Activated naive CD8-positive, alpha-beta T cell treated with anti-CD3 and anti-CD28 coated beads for 36 hours (primary cell): Measurements from ENCODE around the gene ACSL4. TPM values are rescaled to one million over a fixed set of nuclear protein-coding genes. Genes with fewer than 3 reads are reported as not detected.
"Not testable (repeated sequence)": the region's sequence is repeated elsewhere in the genome, so short reads cannot be mapped to it uniquely, and the experiment has no call there.

Experiments used
- DNase-seq: peaks from one replicate; pipeline ENCODE4 v3.0.0; 2021
- H3K27ac Mint-ChIP-seq: one replicate; pipeline ENCODE4 v1.8.0; 2022; ENCODE audit warnings: mild to moderate bottlenecking, moderate library complexity, mixed read lengths
- H3K27me3 Mint-ChIP-seq: one replicate; pipeline ENCODE4 v1.8.0; 2022; ENCODE audit warnings: mild to moderate bottlenecking, mixed read lengths
- H3K36me3 Mint-ChIP-seq: one replicate; pipeline ENCODE4 v1.8.0; 2021; ENCODE audit warnings: mild to moderate bottlenecking, mixed read lengths
- H3K4me1 Mint-ChIP-seq: one replicate; pipeline ENCODE4 v1.8.0; 2021; ENCODE audit warnings: mixed read lengths
- H3K4me3 Mint-ChIP-seq: one replicate; pipeline ENCODE4 v1.8.0; 2022; ENCODE audit warnings: mild to moderate bottlenecking, moderate library complexity, mixed read lengths
- H3K9me3 Mint-ChIP-seq: one replicate; pipeline ENCODE4 v1.8.0; 2022; ENCODE audit warnings: mixed read lengths
- total RNA-seq, 2 experiments: library from RNA; stranded (reverse); gene quantifications; one replicate each; pipeline ENCODE4 v1.2.3, GENCODE V29; 2021

ACSL4 gene
- total RNA-seq, 2 experiments from 2014 or later: 63.2 to 68.1 TPM

DNA sequence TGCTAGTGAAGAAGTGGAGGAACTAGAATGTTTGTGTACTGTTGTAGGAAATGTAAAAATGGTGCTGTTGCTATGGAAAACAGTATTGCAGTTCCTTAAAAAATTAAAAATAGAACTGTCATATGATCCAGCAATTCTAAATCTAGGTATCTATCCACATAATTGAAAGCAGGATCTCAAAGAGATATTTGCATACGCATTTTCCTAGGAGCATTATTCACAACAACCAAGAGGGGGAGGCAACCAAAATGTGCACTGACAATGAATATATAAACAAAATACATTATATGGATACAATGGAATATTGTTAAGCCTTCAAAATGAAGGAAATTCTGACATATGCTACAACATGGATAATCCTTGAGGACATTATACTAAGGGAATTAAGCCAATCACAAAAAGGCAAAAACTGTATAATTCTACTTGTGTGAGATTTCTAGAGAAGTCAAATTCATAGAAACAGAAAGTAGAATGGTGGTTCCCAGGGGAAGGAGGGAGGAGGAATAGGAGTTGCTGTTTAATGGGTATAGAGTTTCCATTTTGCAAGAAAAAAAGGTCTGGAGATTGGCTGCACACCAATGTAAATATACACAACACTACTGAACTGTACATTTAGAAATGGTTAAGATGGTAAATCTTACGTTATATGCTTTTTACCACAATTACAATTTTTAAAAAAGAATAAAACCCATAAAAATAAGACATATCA is 72.5 kb downstream of the ACSL4 start:
- Mint-ChIP-seq H3K4me3 (no peak overlapping the region), H3K4me1 (no peaks in the 10 kb centered on the region), H3K36me3 (peaks cover 53% of the 10 kb centered on the region), H3K27me3 (no peaks in the 10 kb centered on the region), H3K9me3 (peaks cover 3% of the 10 kb centered on the region), H3K27ac (no peak overlapping the region)
- no peak for DNase-seq

GRCh38 chrX:109658391-109658790 is 74.7 kb downstream of the ACSL4 start:
- H3K4me3 Mint-ChIP-seq: no peak overlapping the region
- H3K9me3 Mint-ChIP-seq: peaks cover 5% of the 10 kb centered on the region
- DNase-seq: no peak
- H3K27ac Mint-ChIP-seq: no peak overlapping the region
- peaks cover 59% of the 10 kb centered on the region for H3K36me3 Mint-ChIP-seq
- no peaks in the 10 kb centered on the region for H3K27me3 Mint-ChIP-seq
- no peaks in the 10 kb centered on the region for H3K4me1 Mint-ChIP-seq

GRCh38 chrX:109657364-109657763 is 75.7 kb downstream of the ACSL4 start:
- H3K4me1 Mint-ChIP-seq, H3K27ac Mint-ChIP-seq, H3K27me3 Mint-ChIP-seq, H3K9me3 Mint-ChIP-seq, H3K4me3 Mint-ChIP-seq, DNase-seq: not testable (repeated sequence)
- peaks cover 54% of the 10 kb centered on the region for H3K36me3 Mint-ChIP-seq

GRCh38 chrX:109656774-109657173 is 76.3 kb downstream of the ACSL4 start:
- Mint-ChIP-seq H3K4me1 (no peaks in the 10 kb centered on the region), H3K9me3 (peaks cover 5% of the 10 kb centered on the region), H3K27ac (no peak overlapping the region), H3K4me3 (no peak overlapping the region), H3K36me3 (peaks cover 52% of the 10 kb centered on the region), H3K27me3 (no peaks in the 10 kb centered on the region)
- DNase-seq: no peak

DNA sequence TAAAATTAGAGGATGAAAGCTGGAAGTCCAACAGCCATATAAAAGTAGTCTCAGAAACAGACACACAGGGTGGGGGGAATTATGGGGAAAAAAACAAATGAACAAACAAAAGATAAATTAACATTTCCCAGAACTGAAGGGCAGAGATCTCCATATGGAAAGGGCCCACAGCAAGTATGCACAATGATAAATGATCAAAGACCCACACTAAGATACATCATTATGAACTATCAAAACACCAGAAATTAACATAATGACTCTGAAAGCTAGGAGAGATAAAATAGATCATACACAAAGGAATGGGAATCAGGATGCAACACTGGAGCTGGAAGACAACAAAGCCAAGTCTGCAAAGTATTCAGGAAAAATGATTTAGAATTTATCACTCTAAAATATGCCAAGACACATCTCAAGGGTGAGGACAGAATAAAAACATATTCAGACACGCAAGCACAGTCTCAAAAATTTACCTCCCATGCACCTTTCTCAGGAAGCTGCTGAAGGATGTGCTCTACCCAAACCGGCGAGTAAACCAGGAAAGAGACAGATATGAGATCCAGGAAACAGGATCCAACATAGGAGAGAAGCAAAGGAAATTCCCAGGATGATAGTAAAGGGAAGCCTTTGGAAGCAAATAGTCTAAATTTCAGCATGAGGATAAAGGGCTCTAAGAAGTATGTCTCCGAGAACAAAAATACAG is 77.4 kb downstream of the ACSL4 start:
- peaks cover 52% of the 10 kb centered on the region for H3K36me3 Mint-ChIP-seq
- no peaks in the 10 kb centered on the region for H3K4me1 Mint-ChIP-seq
- H3K4me3 Mint-ChIP-seq: no peak overlapping the region
- H3K9me3 Mint-ChIP-seq: peaks cover 5% of the 10 kb centered on the region
- no peak for DNase-seq
- no peak overlapping the region for H3K27ac Mint-ChIP-seq
- no peaks in the 10 kb centered on the region for H3K27me3 Mint-ChIP-seq

DNA sequence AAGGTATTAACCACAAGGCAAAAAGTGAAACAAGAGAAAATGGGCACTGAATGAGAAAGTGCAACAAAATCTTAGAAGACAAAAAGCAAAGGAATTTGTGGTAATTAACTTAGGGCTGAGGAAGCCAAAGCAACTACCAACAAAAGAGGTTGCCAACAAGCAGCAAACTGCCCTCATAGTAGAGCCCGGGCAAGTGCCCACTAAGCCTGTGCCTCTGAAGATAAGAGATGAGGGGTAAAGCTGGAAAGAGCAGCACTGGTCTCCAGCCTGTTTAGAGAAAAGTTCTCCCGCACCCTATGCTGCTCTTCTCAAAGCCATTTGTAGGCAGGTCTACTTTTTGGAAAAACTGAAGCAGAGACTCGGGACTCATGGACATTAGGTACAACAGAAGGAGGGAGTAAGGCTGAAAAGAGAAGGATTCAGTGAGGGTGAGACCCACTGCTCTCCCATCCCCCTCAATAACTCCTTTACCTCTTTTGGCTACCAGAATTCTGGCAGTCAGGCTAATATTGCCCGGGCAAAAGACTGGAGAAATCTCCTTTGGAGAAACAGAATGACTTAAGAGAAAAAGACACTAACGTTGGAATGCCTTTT is 78.4 kb downstream of the ACSL4 start:
- peaks cover 5% of the 10 kb centered on the region for H3K9me3 Mint-ChIP-seq
- no peaks in the 10 kb centered on the region for H3K4me1 Mint-ChIP-seq
- H3K4me3 Mint-ChIP-seq: no peak overlapping the region
- H3K27me3 Mint-ChIP-seq: no peaks in the 10 kb centered on the region
- no peak for DNase-seq
- no peak overlapping the region for H3K27ac Mint-ChIP-seq
- peaks cover 42% of the 10 kb centered on the region for H3K36me3 Mint-ChIP-seq

DNA sequence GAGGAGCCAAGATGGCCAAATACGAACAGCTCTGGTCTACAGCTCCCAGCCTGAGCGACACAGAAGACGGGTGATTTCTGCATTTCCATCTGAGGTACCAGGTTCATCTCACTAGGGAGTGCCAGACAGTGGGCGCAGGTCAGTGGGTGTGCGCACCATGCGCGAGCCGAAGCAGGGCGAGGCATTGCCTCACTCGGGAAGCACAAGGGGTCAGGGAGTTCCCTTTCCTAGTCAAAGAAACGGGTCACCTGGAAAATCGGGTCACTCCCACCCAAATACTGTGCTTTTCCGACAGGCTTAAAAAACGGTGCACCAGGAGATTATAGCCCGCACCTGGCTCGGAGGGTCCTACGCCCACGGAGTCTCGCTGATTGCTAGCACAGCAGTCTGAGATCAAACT is 88.4 kb downstream of the ACSL4 start:
- H3K9me3 Mint-ChIP-seq, H3K4me3 Mint-ChIP-seq: not testable (repeated sequence)

GRCh38 chrX:109643687-109644086 is 89.4 kb downstream of the ACSL4 start:
- H3K27me3 Mint-ChIP-seq: no peaks in the 10 kb centered on the region
- no peak overlapping the region for H3K4me3 Mint-ChIP-seq
- no peak for DNase-seq
- H3K9me3 Mint-ChIP-seq: no peaks in the 10 kb centered on the region
- H3K27ac Mint-ChIP-seq: peak overlapping the region; percentile 38
- peaks cover 17% of the 10 kb centered on the region for H3K36me3 Mint-ChIP-seq
- peaks cover 4% of the 10 kb centered on the region for H3K4me1 Mint-ChIP-seq

More for the DNA sequence above, 88.4 kb downstream of the ACSL4 start:
- H3K36me3 Mint-ChIP-seq: peaks cover 12% of the 10 kb centered on the region
- H3K4me1 Mint-ChIP-seq, H3K27me3 Mint-ChIP-seq, H3K27ac Mint-ChIP-seq, DNase-seq: not testable (repeated sequence)

DNA sequence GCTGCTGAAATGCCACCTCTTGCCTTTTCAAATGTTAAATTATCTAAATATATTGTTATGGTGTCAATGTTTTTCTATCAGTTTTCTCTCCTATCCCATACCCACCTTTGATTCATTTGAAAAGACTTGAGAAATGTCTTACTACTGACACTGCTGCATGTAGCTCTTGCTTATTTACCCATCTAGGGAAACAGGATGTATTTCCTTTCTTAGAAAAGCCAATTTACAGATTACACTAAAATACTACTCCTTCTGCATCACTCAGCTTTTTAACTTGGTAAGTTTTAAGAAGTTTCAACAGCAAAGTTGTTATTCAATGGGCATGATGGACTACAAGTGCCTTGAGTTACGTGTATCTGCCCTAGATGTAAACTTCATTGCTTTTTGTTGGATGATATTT is 94.9 kb downstream of the ACSL4 start:
- Mint-ChIP-seq H3K4me3 (no peak overlapping the region), H3K9me3 (no peaks in the 10 kb centered on the region), H3K27ac (no peak overlapping the region), H3K27me3 (no peaks in the 10 kb centered on the region), H3K36me3 (peaks cover 10% of the 10 kb centered on the region), H3K4me1 (no peaks in the 10 kb centered on the region)
- no peak for DNase-seq

DNA sequence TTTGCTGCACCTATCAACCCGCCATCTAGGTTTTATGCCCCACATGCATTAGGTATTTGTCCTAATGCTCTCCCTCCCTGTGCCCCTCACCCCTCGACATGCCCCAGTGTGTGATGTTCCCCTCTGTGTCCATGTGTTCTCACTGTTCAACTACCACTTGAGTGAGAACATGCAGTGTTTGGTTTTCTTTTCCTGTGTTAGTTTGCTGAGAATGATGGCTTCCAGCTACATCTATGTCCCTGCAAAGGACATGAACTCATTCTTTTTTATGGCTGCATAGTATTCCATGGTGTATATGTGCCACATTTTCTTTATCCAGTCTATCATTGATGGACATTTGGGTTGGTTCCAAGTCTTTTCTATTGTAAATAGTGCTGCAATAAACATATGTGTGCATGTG is 95.6 kb downstream of the ACSL4 start:
- DNase-seq, H3K36me3 Mint-ChIP-seq, H3K9me3 Mint-ChIP-seq, H3K27ac Mint-ChIP-seq, H3K27me3 Mint-ChIP-seq, H3K4me3 Mint-ChIP-seq, H3K4me1 Mint-ChIP-seq: not testable (repeated sequence)

DNA sequence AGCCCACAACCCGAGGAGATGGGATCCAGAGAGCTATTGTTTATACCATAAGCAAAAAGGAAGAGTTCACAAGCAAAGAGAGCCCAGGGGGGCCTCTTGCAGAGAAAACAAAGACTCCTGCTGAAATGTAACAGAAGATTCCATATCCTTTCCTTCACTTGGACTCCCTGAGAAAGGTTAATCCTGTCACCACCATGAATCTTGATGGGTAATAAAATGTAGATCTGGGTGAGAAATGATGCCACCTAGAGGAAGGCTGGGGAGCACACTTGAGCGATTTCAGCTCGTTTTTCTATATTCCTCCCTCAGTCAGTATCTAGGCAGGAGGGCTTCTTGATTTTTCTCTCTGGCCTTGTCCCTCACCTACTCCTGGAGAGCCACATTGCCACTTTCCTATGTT is 97.9 kb downstream of the ACSL4 start:
- H3K36me3 Mint-ChIP-seq: peaks cover 7% of the 10 kb centered on the region
- DNase-seq: no peak
- no peaks in the 10 kb centered on the region for H3K9me3 Mint-ChIP-seq
- no peak overlapping the region for H3K27ac Mint-ChIP-seq
- H3K27me3 Mint-ChIP-seq: no peaks in the 10 kb centered on the region
- no peaks in the 10 kb centered on the region for H3K4me1 Mint-ChIP-seq
- no peak overlapping the region for H3K4me3 Mint-ChIP-seq

DNA sequence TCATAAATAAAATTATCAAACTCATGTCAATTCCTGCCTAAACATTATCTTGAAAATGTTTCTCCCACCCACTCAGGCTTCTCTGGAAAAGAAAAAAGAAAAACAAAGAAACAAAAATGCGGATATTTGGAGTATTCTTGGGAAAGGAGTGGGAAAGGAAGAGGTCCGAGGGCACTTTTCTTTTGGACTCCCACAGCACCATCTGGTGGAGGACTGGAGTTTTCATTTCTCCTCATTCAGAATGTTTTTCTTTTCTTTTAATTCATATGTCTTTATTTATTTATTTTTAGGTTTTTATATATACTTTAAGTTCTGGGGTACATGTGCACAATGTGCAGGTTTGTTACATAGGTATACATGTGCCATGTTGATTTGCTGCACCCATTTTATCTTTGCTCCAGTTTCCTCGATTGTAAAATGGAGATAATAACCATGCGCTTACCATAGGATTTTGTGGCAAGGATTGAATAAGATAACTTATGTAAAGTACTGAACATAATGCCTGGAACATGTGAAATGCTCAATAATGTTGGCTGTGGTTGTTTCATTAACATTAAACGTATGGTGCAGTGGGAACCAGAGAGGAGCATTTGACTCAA is 100.1 kb downstream of the ACSL4 start:
- Mint-ChIP-seq H3K27ac (no peak overlapping the region), H3K36me3 (peaks cover 3% of the 10 kb centered on the region), H3K9me3 (no peaks in the 10 kb centered on the region), H3K4me1 (no peaks in the 10 kb centered on the region), H3K4me3 (no peak overlapping the region), H3K27me3 (no peaks in the 10 kb centered on the region)
- no peak for DNase-seq

DNA sequence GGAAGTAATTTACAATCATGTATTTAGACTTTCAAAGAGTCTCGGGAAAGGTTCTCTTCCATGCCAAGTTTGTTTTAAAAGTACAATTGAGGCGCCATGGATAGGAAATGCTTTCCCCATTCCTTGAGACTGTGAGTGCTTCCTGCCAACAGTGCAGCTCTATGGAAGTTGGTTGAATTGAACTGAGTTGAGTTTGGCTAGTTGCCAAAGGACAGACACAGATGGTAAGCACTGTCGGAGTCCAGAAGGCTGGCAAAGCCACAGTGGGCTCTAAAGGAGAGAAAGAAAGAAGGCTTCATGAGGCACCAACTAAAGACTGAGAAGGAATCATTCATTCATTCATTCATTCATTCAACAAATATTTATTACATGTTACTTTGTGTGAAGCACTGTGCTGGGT is 103.7 kb downstream of the ACSL4 start:
- Mint-ChIP-seq H3K36me3 (peaks cover 13% of the 10 kb centered on the region), H3K27me3 (no peaks in the 10 kb centered on the region), H3K27ac (no peak overlapping the region), H3K4me1 (peaks cover 5% of the 10 kb centered on the region), H3K9me3 (no peaks in the 10 kb centered on the region), H3K4me3 (no peak overlapping the region)
- DNase-seq: no peak

DNA sequence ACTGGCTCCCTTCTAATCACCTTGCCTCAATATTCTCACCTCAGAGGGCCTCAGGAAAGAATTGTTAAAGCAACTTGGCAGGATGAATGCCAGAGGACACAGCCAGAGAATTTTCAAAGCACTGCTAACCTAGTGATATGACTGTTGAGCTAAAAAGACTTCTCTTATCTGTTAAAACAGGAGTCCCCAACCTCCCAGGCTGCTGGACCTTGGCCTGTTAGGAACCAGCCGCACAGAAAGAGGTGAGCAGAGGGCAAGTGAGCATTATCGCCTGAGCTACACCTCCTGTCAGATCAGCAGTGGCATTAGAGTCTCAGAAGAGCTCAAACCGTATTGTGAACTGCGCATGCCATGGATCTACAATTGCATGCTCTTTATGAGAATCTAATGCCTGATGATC is 106.4 kb downstream of the ACSL4 start:
- Mint-ChIP-seq H3K27me3 (no peaks in the 10 kb centered on the region), H3K4me3 (no peak overlapping the region), H3K4me1 (peaks cover 5% of the 10 kb centered on the region), H3K27ac (no peak overlapping the region), H3K36me3 (peaks cover 13% of the 10 kb centered on the region), H3K9me3 (no peaks in the 10 kb centered on the region)
- DNase-seq: no peak
